Testis (tissue), 2 donors: ENCODE data around the gene OASL.
"Not testable (repeated sequence)": the region's sequence is repeated elsewhere in the genome, so short reads cannot be mapped to it uniquely, and the experiment has no call there.

Experiments
- POLR2A ChIP-seq: fragments of 450-650 bp; IDR thresholded peaks from one replicate; pipeline ENCODE4 v1.6.1; 2017; ENCODE audit warnings: antibody characterized with exemption, mild to moderate bottlenecking, moderate library complexity
- TF ChIP-seq, protein P1 (sequence below), 3 experiments: fragments of 450-650 bp in 2 of 3; fragments of 200-600 bp in 1 of 3; sonication (generic) in 1 of 3; IDR thresholded peaks; one replicate each; pipeline ENCODE4 v1.5.1; 2016 to 2019; ENCODE audit warnings: antibody characterized with exemption in 3 of 3, mild to moderate bottlenecking in 2 of 3, moderate library complexity in 1 of 3

GRCh38 chr12:121077440-121077839 is 38.4 kb upstream of the OASL start:
- TF ChIP-seq, protein P1, sequence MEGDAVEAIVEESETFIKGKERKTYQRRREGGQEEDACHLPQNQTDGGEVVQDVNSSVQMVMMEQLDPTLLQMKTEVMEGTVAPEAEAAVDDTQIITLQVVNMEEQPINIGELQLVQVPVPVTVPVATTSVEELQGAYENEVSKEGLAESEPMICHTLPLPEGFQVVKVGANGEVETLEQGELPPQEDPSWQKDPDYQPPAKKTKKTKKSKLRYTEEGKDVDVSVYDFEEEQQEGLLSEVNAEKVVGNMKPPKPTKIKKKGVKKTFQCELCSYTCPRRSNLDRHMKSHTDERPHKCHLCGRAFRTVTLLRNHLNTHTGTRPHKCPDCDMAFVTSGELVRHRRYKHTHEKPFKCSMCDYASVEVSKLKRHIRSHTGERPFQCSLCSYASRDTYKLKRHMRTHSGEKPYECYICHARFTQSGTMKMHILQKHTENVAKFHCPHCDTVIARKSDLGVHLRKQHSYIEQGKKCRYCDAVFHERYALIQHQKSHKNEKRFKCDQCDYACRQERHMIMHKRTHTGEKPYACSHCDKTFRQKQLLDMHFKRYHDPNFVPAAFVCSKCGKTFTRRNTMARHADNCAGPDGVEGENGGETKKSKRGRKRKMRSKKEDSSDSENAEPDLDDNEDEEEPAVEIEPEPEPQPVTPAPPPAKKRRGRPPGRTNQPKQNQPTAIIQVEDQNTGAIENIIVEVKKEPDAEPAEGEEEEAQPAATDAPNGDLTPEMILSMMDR (IDR thresholded peaks at IDR 0.05), result not testable (repeated sequence)
- TF ChIP-seq POLR2A, result not testable (repeated sequence)
